MM.1S (cell line): ENCODE measurements around the gene HOXC9.

Source experiments
- DNase-seq: peaks from one replicate; pipeline ENCODE4 v3.0.0-alpha.2; 2015
- H2AFZ ChIP-seq: fragments of 300-600 bp; sonication (generic); 2 replicates; pipeline ENCODE4 v1.6.0; 2016; ENCODE audit warnings: antibody characterized with exemption, low read length
- H3F3A ChIP-seq: fragments of 300-600 bp; sonication (generic); 2 replicates; pipeline ENCODE4 v1.6.1; 2016; ENCODE audit warnings: mild to moderate bottlenecking, antibody characterized with exemption, low read length, moderate library complexity, mixed read lengths; ENCODE audit not compliant: insufficient read depth
- H3K27ac ChIP-seq: fragments of 300-600 bp; sonication (generic); 2 replicates; pipeline ENCODE4 v1.5.1; 2016; ENCODE audit warnings: mild to moderate bottlenecking, low read length
- H3K27me3 ChIP-seq: fragments of 300-600 bp; sonication (generic); replicated peaks from 2 replicates; pipeline ENCODE4 v1.6.0; 2016; ENCODE audit warnings: low read length; ENCODE audit not compliant: insufficient read depth
- H3K36me3 ChIP-seq: fragments of 300-600 bp; sonication (generic); replicated peaks from 2 replicates; pipeline ENCODE4 v1.6.1; 2016; ENCODE audit warnings: mild to moderate bottlenecking, low read length, mixed read lengths; ENCODE audit not compliant: insufficient read depth
- H3K4me1 ChIP-seq: fragments of 300-600 bp; sonication (generic); 2 replicates; pipeline ENCODE4 v1.6.1; 2016; ENCODE audit warnings: low read length, mixed read lengths
- H3K4me2 ChIP-seq: fragments of 300-600 bp; sonication (generic); 2 replicates; pipeline ENCODE4 v1.6.0; 2016; ENCODE audit warnings: low read depth, low read length
- H3K4me3 ChIP-seq: fragments of 300-600 bp; sonication (generic); 2 replicates; pipeline ENCODE4 v1.5.1; 2016; ENCODE audit warnings: low read length, mixed read lengths
- H3K79me2 ChIP-seq: fragments of 300-600 bp; sonication (generic); 2 replicates; pipeline ENCODE4 v1.6.1; 2016; ENCODE audit warnings: mixed run types, low read length, mixed read lengths
- H3K9ac ChIP-seq: fragments of 300-600 bp; sonication (generic); 2 replicates; pipeline ENCODE4 v1.6.1; 2016; ENCODE audit warnings: low read length, mixed read lengths
- H3K9me2 ChIP-seq: fragments of 300-600 bp; sonication (generic); replicated peaks from 2 replicates; pipeline ENCODE4 v1.6.1; 2016; ENCODE audit warnings: mild to moderate bottlenecking, low read length, mixed read lengths; ENCODE audit not compliant: insufficient read depth
- H3K9me3 ChIP-seq: fragments of 300-600 bp; sonication (generic); replicated peaks from 2 replicates; pipeline ENCODE4 v1.6.1; 2016; ENCODE audit warnings: mild to moderate bottlenecking, low read length, mixed read lengths; ENCODE audit not compliant: insufficient read depth
- H4K20me1 ChIP-seq: fragments of 300-600 bp; sonication (generic); 2 replicates; pipeline ENCODE4 v1.6.1; 2016; ENCODE audit warnings: mild to moderate bottlenecking, low read length, moderate library complexity, mixed read lengths; ENCODE audit not compliant: insufficient read depth
- CTCF ChIP-seq: fragments of 300-600 bp; sonication (generic); IDR thresholded peaks from 2 replicates; pipeline ENCODE4 v1.5.1; 2016; ENCODE audit warnings: antibody characterized with exemption, low read length, mixed read lengths
- EZH2 ChIP-seq: fragments of 300-600 bp; sonication (generic); optimal IDR thresholded peaks from 2 replicates; pipeline ENCODE3; 2017; ENCODE audit warnings: low read depth, mild to moderate bottlenecking, antibody characterized with exemption, low read length, mixed read lengths
- EZH2phosphoT487 ChIP-seq: fragments of 300-600 bp; sonication (generic); IDR thresholded peaks from 2 replicates; pipeline ENCODE4 v1.6.1; 2018; ENCODE audit warnings: antibody characterized with exemption, low read length

Gene HOXC9

DNA sequence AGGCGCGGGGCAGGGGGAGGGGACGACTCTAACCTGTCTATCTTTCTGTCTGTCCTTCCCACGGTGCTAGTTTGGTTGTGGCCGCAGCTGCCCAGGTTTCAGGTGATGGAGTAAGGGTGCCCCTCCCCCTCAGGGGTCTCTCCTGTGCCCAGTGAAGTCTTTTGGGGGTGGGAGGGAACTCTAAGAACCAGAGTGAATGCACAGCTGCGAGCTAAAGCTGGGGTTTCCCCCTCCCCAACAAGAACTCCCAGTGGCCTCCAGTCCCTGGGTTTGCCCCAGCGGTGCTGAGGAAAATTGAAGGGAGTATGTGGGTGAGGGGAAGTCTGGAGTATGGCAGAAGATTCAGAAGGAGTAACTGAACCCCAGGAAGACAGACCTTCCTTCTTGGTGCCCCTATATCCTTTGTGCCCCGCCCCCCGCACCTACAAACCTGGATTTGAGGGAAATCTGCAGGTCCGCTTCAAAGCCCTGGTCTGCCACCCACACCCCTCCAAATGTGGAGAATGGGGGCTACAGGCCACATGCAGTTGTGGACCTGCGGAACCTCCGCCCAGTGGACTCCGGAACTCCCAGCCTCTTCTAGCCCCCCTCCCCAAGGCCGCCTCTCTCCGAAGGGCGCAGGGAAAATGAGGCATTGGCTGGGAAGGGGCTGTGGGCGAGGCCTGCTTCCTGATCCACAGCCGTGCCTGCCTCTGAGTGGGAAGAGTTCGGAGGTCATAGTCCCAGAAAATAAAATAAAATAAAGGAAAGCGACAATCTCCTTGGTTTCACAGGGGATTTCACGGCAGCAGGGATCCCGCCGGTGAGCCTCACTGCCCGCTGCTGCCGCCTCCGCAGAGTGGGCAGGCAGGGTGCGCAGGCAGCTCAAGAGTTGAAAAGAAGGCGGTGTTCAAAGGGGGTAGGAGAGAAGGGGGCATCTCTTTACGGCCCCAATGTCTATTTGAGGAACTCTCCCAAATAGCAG, 3.4 kb upstream of the HOXC9 start:
- TF ChIP-seq EZH2 (no peak), EZH2phosphoT487 (no peak), CTCF (no peak)
- no peaks in the 10 kb centered on the region for H4K20me1 ChIP-seq
- H3K9me3 ChIP-seq, result no peaks in the 10 kb centered on the region
- H3K9me2 ChIP-seq, result no peaks in the 10 kb centered on the region
- H3F3A ChIP-seq, result 0 out of 2 replicates have a peak, but pooled peaks cover 3% of the 10 kb centered on the region
- no peaks in the 10 kb centered on the region for H3K36me3 ChIP-seq
- H3K27me3 ChIP-seq, result peaks cover 96% of the 10 kb centered on the region
- no peak for DNase-seq
- no peaks in the 10 kb centered on the region for H3K79me2 ChIP-seq
- peak overlapping the region; percentile 99 for H3K4me2 ChIP-seq
- H3K9ac ChIP-seq, result peak overlapping the region; percentile 45; the same call in 1 of the 2 replicates
- H3K4me1 ChIP-seq, result peaks cover 7% of the 10 kb centered on the region; the same call in 1 of the 2 replicates
- peak overlapping the region; percentile 84 for H3K4me3 ChIP-seq
- H2AFZ ChIP-seq, result peak overlapping the region; percentile 96
- H3K27ac ChIP-seq, result no peak overlapping the region

DNA sequence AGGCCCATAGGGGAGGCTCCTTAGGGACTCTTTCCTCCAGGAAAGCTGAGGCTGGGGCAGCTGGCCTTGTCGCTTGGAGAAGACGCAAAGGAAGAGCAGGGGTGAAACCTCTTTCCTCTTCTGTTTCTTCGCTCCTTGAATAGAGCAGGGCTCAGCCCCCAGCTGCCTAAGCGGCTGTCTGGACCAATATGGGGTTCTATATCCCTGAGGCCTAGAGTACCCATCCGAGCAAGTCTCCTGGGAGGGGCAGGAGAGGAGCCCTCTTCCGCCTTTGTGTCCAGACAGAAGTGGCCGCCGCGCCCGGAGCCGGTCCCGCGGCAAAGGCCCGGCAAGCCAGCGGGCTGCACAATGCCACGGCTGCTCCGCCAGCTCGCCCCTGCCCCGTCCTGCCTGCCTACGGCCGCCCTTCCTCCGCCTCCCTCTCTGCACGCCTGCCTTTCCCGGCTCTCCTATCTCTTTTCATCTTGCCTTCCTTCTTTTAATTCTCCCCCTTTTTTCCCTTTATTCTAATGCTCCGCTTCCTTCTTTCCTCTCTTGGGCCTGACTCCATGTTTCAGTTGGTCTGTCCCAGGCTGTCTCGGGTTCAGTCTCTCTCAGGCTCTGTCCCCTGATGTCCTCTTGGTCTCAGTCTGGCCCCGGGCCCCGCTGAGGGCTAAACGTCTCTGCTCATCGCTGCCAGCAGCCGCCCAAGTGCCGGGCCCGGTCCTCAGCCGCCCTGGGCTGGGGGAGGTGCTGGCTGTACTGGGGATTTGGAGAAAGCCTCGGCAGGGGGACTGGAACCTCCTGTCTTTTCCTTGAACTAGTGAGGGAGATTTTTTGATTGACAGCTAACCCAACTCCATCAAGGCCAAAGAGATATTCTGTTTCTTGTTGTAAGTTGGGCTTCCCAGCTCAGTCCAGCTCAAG, 2.5 kb upstream of the HOXC9 start:
- Histone ChIP-seq H3K9me3 (no peaks in the 10 kb centered on the region), H3K4me3 (no peak overlapping the region), H3K9me2 (no peaks in the 10 kb centered on the region), H3F3A (0 out of 2 replicates have a peak, but pooled peaks cover 3% of the 10 kb centered on the region), H4K20me1 (no peaks in the 10 kb centered on the region), H3K4me2 (no peak overlapping the region), H3K4me1 (0 out of 2 replicates have a peak, but pooled peaks cover 3% of the 10 kb centered on the region), H3K79me2 (no peaks in the 10 kb centered on the region), H3K27ac (no peak overlapping the region), H3K27me3 (peaks cover 96% of the 10 kb centered on the region), H3K36me3 (no peaks in the 10 kb centered on the region), H3K9ac (no peak overlapping the region), H2AFZ (no peak overlapping the region)
- TF ChIP-seq EZH2 (peak; percentile 50), CTCF (no peak)
- DNase-seq, result no peak

- H3F3A ChIP-seq, result no peaks in the 10 kb centered on the region
- no peaks in the 10 kb centered on the region for H3K9me2 ChIP-seq
- no peak overlapping the region for H3K4me3 ChIP-seq
- H3K36me3 ChIP-seq, result no peaks in the 10 kb centered on the region
- H3K27me3 ChIP-seq, result peaks cover 95% of the 10 kb centered on the region
- DNase-seq, result no peak
- H3K4me1 ChIP-seq, result 0 out of 2 replicates have a peak, but pooled peaks cover 3% of the 10 kb centered on the region
- H3K9ac ChIP-seq, result no peak overlapping the region
- no peaks in the 10 kb centered on the region for H4K20me1 ChIP-seq
- no peak overlapping the region for H2AFZ ChIP-seq
- no peak overlapping the region for H3K4me2 ChIP-seq
- H3K9me3 ChIP-seq, result no peaks in the 10 kb centered on the region
- H3K27ac ChIP-seq, result no peak overlapping the region
- H3K79me2 ChIP-seq, result no peaks in the 10 kb centered on the region
- TF ChIP-seq EZH2 (peak; percentile 43), CTCF (no peak), EZH2phosphoT487 (no peak)
These were observed 1.7 kb upstream of the HOXC9 start for GRCh38 chr12:53998110-53998899.
